Endothelial cell of umbilical vein (primary cell): ENCODE data around the gene PLA2G4E.

ENCODE experiments used
- GATA2 ChIP-seq: IDR thresholded peaks from 2 replicates; pipeline ENCODE4 v1.7.0; 2011; ENCODE audit warnings: low read depth, mild to moderate bottlenecking, moderate library complexity, mixed read lengths, low read length; ENCODE audit not compliant: insufficient read length, insufficient read depth
- POLR2A ChIP-seq: IDR thresholded peaks from 2 replicates; pipeline ENCODE4 v1.6.1; 2012; ENCODE audit warnings: low read depth, mild to moderate bottlenecking, control low read depth, low read length
- TF ChIP-seq, protein P1 (sequence below), 2 donors: IDR thresholded peaks; 1 replicate in 1 of 2; 2 replicates in 1 of 2; pipeline ENCODE4 v1.5.1; 2011; ENCODE audit warnings: low read length in 2 of 2, mild to moderate bottlenecking in 2 of 2, moderate library complexity in 2 of 2, control low read depth in 1 of 2, inconsistent platforms in 1 of 2, low read depth in 1 of 2; ENCODE audit not compliant: insufficient read depth in 1 of 2; ENCODE audit errors: extremely low read depth in 1 of 2
- TF ChIP-seq, protein P2 (sequence below): IDR thresholded peaks from 2 replicates; pipeline ENCODE4 v1.6.1; 2011; ENCODE audit not compliant: insufficient read depth, insufficient read length

DNA sequence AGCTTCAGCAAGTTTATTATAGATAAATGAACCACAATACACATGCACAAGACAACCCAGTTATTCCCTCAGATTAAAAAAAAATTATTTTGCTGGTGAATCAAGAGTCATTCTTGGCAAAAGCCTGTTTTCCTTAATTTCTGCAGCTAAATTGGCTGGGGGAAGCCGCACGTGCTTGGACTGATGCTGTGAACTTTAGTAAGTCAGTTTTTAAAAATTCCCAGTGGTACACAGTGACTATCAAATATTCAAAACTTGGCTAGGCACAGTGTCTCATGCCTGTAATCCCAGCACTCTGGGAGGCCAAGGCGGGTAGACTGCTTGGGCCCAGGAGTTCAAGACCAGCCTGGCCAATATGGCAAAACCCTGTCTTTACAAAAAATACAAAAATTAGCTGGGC lies 72.4 kb downstream of the PLA2G4E start:
- no peak for TF ChIP-seq GATA2
- TF ChIP-seq, protein P1, sequence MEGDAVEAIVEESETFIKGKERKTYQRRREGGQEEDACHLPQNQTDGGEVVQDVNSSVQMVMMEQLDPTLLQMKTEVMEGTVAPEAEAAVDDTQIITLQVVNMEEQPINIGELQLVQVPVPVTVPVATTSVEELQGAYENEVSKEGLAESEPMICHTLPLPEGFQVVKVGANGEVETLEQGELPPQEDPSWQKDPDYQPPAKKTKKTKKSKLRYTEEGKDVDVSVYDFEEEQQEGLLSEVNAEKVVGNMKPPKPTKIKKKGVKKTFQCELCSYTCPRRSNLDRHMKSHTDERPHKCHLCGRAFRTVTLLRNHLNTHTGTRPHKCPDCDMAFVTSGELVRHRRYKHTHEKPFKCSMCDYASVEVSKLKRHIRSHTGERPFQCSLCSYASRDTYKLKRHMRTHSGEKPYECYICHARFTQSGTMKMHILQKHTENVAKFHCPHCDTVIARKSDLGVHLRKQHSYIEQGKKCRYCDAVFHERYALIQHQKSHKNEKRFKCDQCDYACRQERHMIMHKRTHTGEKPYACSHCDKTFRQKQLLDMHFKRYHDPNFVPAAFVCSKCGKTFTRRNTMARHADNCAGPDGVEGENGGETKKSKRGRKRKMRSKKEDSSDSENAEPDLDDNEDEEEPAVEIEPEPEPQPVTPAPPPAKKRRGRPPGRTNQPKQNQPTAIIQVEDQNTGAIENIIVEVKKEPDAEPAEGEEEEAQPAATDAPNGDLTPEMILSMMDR (IDR thresholded peaks at IDR 0.05; ENCODE audit: extremely low read depth in 1 of 2, insufficient read depth in 1 of 2, low read depth in 1 of 2, low read length in 2 of 2) = no peak
- no peak for TF ChIP-seq POLR2A
- TF ChIP-seq, protein P2, sequence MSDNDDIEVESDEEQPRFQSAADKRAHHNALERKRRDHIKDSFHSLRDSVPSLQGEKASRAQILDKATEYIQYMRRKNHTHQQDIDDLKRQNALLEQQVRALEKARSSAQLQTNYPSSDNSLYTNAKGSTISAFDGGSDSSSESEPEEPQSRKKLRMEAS = no peak
